Caco-2 (cell line): ENCODE results near the gene BRD3OS. TPM values are rescaled to one million over a fixed set of nuclear protein-coding genes. Genes with fewer than 3 reads are reported as not detected.

Source experiments
- BruUV-seq: library from RNA; stranded (reverse); fragments of 400-500 nt; replicated peaks from 2 replicates; lab custom pipeline; 2021; lab: Mats Ljungman, UMichigan
- CTCF ChIA-PET: fragments of 300-600 bp; sonication (Branson Sonifier 250); formaldehyde crosslinking; loops from one replicate; lab custom pipeline; 2022; ENCODE audit warnings: antibody characterized with exemption; lab: Charles Lee
- POLR2A ChIA-PET: fragments of 300-600 bp; sonication (Branson Sonifier 250); formaldehyde crosslinking; loops from one replicate; lab custom pipeline; 2022; ENCODE audit warnings: antibody characterized with exemption; lab: Charles Lee
- DNase-seq, 2 experiments: peaks; one replicate each; pipeline versions ENCODE4 v3.0.0 to v3.0.0-alpha.2; 2020 to 2022
- H3K27me3 ChIP-seq: replicated peaks from 2 replicates; pipeline ENCODE4 v1.6.0; 2011; ENCODE audit warnings: low read length; ENCODE audit not compliant: control insufficient read depth, insufficient read depth
- H3K36me3 ChIP-seq: 2 replicates; pipeline ENCODE4 v1.5.1; 2011; ENCODE audit warnings: low read length; ENCODE audit not compliant: control insufficient read depth, insufficient read depth
- H3K4me1 ChIP-seq: fragments of 250-450 bp; sonication (Bioruptor Pico); 2 replicates; pipeline ENCODE4 v1.5.1; 2020; ENCODE audit warnings: mild to moderate bottlenecking
- H3K4me3 ChIP-seq: 2 replicates; pipeline ENCODE4 v1.5.1; 2011; ENCODE audit warnings: low read depth, mild to moderate bottlenecking, control low read depth, low read length
- H3K9me3 ChIP-seq: fragments of 250-450 bp; sonication (Bioruptor Pico); 2 replicates; pipeline ENCODE4 v1.5.1; 2020; ENCODE audit warnings: mild to moderate bottlenecking, moderate library complexity
- H3K27ac Mint-ChIP-seq: one replicate; pipeline ENCODE4 v1.8.0; 2022; ENCODE audit warnings: mixed read lengths; ENCODE audit not compliant: unreplicated experiment
- H3K27me3 Mint-ChIP-seq: one replicate; pipeline ENCODE4 v1.8.0; 2022; ENCODE audit warnings: mixed read lengths; ENCODE audit not compliant: insufficient read depth, unreplicated experiment
- H3K36me3 Mint-ChIP-seq: one replicate; pipeline ENCODE4 v1.8.0; 2022; ENCODE audit warnings: mild to moderate bottlenecking, mixed read lengths; ENCODE audit not compliant: insufficient read depth, unreplicated experiment
- H3K4me1 Mint-ChIP-seq: one replicate; pipeline ENCODE4 v1.8.0; 2022; ENCODE audit warnings: low read depth, mixed read lengths; ENCODE audit not compliant: unreplicated experiment
- H3K4me3 Mint-ChIP-seq: one replicate; pipeline ENCODE4 v1.8.0; 2022; ENCODE audit warnings: mild to moderate bottlenecking, moderate library complexity, mixed read lengths; ENCODE audit not compliant: unreplicated experiment
- H3K9me3 Mint-ChIP-seq: one replicate; pipeline ENCODE4 v1.8.0; 2022; ENCODE audit warnings: mixed read lengths; ENCODE audit not compliant: unreplicated experiment
- intact Hi-C: fragments of 100-400 bp; cut with micrococcal nuclease; formaldehyde crosslinking; loops from one replicate; pipeline ENCODE4 v1.10.0; 2022; ENCODE audit not compliant: unreplicated experiment
- total RNA-seq: library from RNA; stranded (reverse); gene quantifications from 2 replicates; pipeline ENCODE4 v1.2.3, GENCODE V29; 2022
- TF ChIP-seq, protein P1 (sequence below), 2 experiments: fragments of 200-600 bp in 1 of 2; IDR thresholded peaks; 1 replicate in 1 of 2; 2 replicates in 1 of 2; pipeline versions ENCODE4 v1.5.1 to v1.8.0; 2011 to 2022; ENCODE audit warnings: antibody characterized with exemption in 1 of 2, control low read depth in 1 of 2, inconsistent platforms in 1 of 2, low read depth in 1 of 2, low read length in 1 of 2, mild to moderate bottlenecking in 1 of 2, moderate library complexity in 1 of 2; ENCODE audit not compliant: insufficient read depth in 1 of 2, severe bottlenecking in 1 of 2, unreplicated experiment in 1 of 2

The BRD3OS gene
- total RNA-seq, 1 experiment from 2014 or later = 9.4 TPM

DNA sequence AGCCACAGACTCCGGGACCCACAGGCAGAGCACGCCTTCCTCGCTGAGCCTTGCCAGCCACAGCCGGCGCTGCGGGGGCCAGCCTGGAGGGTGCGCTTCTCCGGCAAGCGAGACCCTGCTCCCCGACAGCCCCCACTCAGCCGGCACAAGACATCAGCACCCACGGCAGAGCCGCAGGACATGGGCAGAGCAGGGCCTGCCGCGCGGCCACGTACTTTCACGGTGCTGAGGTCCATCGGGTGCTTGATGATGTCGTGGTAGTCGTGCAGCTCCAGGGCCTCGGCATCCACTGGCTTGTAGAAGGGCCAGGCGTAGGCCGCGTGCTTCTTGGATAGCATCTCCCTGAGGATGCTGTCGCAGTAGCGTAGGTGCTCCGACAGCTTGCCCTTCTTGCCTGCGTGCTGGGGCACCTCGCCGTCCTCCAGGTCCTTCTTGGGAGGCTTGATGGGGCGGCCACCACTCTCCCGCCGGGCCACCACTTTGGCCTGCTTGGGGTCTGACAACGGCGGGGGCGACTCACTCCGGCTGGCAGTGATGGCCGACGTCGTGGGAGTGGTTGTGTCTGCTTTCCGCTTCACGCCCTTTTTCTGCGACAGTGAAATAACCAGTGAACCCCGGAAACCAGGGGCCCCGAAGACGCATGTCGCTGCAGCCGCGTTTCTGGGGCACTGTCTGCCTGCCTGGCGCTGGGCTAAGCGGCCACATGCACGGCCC, 22.7 kb downstream of the BRD3OS start:
- no peaks in the 10 kb centered on the region for H3K4me1 ChIP-seq
- H3K27me3 Mint-ChIP-seq = no peaks in the 10 kb centered on the region
- no peak for DNase-seq
- no peaks in the 10 kb centered on the region for H3K27me3 ChIP-seq
- intact Hi-C loops = no loop called here
- no peaks in the 10 kb centered on the region for H3K9me3 ChIP-seq
- H3K36me3 ChIP-seq = peaks cover 2% of the 10 kb centered on the region
- ChIA-PET CTCF (no interaction called here), POLR2A (no interaction called here)
- no peak overlapping the region for H3K4me3 Mint-ChIP-seq
- H3K4me1 Mint-ChIP-seq = no peaks in the 10 kb centered on the region
- TF ChIP-seq, protein P1, sequence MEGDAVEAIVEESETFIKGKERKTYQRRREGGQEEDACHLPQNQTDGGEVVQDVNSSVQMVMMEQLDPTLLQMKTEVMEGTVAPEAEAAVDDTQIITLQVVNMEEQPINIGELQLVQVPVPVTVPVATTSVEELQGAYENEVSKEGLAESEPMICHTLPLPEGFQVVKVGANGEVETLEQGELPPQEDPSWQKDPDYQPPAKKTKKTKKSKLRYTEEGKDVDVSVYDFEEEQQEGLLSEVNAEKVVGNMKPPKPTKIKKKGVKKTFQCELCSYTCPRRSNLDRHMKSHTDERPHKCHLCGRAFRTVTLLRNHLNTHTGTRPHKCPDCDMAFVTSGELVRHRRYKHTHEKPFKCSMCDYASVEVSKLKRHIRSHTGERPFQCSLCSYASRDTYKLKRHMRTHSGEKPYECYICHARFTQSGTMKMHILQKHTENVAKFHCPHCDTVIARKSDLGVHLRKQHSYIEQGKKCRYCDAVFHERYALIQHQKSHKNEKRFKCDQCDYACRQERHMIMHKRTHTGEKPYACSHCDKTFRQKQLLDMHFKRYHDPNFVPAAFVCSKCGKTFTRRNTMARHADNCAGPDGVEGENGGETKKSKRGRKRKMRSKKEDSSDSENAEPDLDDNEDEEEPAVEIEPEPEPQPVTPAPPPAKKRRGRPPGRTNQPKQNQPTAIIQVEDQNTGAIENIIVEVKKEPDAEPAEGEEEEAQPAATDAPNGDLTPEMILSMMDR (IDR thresholded peaks at IDR 0.05; ENCODE audit: insufficient read depth in 1 of 2, low read depth in 1 of 2, low read length in 1 of 2, severe bottlenecking in 1 of 2, unreplicated experiment in 1 of 2) = no peak
- no peak overlapping the region for H3K4me3 ChIP-seq
- H3K36me3 Mint-ChIP-seq = peaks cover 55% of the 10 kb centered on the region
- no TSS peak for BruUV-seq
- H3K27ac Mint-ChIP-seq = no peak overlapping the region
- no peaks in the 10 kb centered on the region for H3K9me3 Mint-ChIP-seq

DNA sequence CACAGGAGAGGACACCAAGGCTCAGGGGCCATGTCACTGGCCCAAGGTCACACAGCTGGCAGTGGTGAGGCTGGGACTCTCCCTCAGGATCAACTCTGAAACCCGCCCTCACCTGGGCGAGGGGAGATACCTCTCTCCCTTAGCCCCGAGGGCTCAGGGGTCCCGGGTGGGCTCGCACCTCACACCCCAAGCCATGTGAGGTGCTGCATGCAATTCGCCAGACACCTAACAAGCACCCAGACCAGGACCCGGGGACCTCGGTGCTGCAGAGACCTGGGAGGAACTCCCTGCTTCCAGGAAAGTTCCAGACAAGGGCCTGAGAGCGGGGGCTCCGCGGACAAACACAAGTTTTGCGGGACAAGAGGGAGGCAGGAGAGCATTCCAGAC, 23.3 kb downstream of the BRD3OS start:
- ChIA-PET POLR2A (no interaction called here), CTCF (no interaction called here)
- Mint-ChIP-seq H3K27ac (no peak overlapping the region), H3K4me1 (no peaks in the 10 kb centered on the region), H3K4me3 (no peak overlapping the region), H3K36me3 (peaks cover 51% of the 10 kb centered on the region), H3K27me3 (no peaks in the 10 kb centered on the region), H3K9me3 (no peaks in the 10 kb centered on the region)
- DNase-seq = no peak
- Histone ChIP-seq H3K4me1 (no peaks in the 10 kb centered on the region), H3K4me3 (no peak overlapping the region), H3K36me3 (peaks cover 3% of the 10 kb centered on the region), H3K9me3 (no peaks in the 10 kb centered on the region), H3K27me3 (no peaks in the 10 kb centered on the region)
- intact Hi-C loops = no loop called here
- no TSS peak for BruUV-seq
- TF ChIP-seq, protein P1 (IDR thresholded peaks at IDR 0.05; ENCODE audit: insufficient read depth in 1 of 2, low read depth in 1 of 2, low read length in 1 of 2, severe bottlenecking in 1 of 2, unreplicated experiment in 1 of 2) = no peak

DNA sequence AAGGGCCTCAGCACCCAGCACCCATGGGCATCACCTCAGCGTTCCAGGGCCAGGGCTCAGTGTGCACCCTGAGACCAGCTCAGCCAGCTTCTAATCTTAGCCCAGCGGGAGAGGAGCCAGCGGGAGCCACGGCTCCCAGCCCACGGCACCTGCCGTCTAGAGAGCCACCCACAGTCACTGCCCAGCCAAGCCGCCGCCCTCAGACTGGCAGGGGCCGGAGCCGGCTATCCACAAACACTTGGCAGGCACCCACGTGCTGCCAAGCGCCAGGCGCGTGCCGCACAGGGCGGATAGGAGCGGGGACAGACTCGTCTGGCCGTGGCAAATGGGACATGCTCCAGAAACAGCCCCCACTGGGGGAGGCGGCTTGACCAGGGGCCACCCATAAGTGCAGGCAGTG, 24.0 kb downstream of the BRD3OS start:
- H3K27me3 ChIP-seq = no peaks in the 10 kb centered on the region
- POLR2A ChIA-PET = no interaction called here
- H3K4me3 Mint-ChIP-seq = no peak overlapping the region
- no peaks in the 10 kb centered on the region for H3K9me3 ChIP-seq
- CTCF ChIA-PET = no interaction called here
- H3K36me3 Mint-ChIP-seq = peaks cover 51% of the 10 kb centered on the region
- no peaks in the 10 kb centered on the region for H3K27me3 Mint-ChIP-seq
- BruUV-seq = no TSS peak
- no peak for DNase-seq
- H3K27ac Mint-ChIP-seq = no peak overlapping the region
- H3K4me1 Mint-ChIP-seq = no peaks in the 10 kb centered on the region
- TF ChIP-seq, protein P1 (IDR thresholded peaks at IDR 0.05; ENCODE audit: insufficient read depth in 1 of 2, low read depth in 1 of 2, low read length in 1 of 2, severe bottlenecking in 1 of 2, unreplicated experiment in 1 of 2) = no peak
- no peaks in the 10 kb centered on the region for H3K4me1 ChIP-seq
- H3K9me3 Mint-ChIP-seq = no peaks in the 10 kb centered on the region
- H3K4me3 ChIP-seq = no peak overlapping the region
- H3K36me3 ChIP-seq = peaks cover 3% of the 10 kb centered on the region
- intact Hi-C loops = no loop called here
